NCI-H82 treated with DMSO at 0.1 percent for 48 hours (cell line): ENCODE data around the gene NID2.

Experiments used
- DNase-seq: peaks from one replicate; lab custom pipeline; 2025; ENCODE audit not compliant: unreplicated experiment; lab: John Stamatoyannopoulos, UW

NID2 gene

DNA sequence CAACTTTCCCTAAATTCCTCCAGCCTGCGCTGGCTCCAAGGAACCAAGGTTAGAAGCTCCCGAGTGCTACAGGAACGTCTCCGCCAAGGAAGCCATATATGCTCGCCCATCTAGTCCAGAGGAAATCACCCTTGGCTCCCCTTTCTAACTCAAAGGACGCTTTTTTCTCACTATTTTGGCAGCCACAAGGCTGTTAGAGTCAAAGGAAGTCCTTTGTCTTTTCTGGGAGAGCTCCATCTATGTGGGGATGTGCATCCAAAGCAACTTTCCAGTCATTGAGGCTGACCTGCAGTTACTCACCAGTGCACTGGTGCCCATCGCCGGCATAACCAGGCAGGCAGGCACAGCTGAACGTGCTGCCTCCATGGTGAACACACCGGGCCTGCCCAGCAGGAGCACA lies 42.0 kb downstream of the NID2 start:
- DNase-seq: no peak

DNA sequence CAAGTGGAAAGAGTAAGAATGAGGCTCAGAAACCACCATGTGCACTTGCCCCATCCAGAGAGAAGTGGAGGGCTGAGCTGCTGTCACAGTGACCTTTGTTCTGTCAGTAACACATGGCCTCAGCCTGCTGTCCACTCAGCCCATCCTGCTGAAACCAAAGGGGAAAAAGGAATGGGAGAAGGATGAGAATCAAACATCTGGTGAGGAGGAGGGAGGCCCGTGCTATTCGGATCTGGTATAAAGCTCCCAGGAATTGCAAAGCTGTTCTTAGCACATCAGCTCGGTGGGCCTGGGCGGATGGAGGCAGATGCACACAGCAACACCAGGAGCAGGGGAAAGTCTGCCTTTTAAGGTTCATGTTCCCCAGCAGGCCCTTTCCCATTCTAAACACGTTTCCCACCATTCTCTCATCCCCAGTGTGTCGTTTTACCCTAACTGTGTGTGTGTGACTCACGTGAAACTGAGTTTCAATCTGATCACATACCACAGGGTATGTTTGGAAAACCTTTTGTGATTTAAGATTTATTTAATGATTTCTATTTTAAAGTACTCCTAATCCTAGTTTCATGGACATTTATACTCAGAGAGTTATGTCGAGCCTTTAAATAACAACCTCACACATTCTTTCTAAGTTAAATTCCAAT lies 42.7 kb downstream of the NID2 start:
- no peak for DNase-seq

DNA sequence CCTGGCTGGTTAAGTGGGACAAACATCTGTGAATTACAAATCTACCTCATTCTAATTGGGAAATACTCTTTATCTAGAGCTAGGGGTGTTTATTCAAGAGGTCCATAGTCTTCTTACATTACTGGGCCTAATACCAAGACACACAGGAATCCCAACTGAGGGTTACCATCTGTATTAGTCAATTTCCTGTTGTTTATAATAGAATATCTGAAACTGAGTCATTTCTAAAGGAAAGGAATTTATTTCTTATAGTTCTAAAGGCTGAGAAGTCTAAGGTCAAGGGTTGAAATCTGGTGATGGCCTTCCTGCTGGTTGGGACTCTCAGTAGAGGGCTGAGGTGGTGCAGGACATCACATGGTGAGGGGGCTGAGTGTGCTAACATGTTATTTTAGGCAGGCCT lies 43.5 kb downstream of the NID2 start:
- DNase-seq: no peak

DNA sequence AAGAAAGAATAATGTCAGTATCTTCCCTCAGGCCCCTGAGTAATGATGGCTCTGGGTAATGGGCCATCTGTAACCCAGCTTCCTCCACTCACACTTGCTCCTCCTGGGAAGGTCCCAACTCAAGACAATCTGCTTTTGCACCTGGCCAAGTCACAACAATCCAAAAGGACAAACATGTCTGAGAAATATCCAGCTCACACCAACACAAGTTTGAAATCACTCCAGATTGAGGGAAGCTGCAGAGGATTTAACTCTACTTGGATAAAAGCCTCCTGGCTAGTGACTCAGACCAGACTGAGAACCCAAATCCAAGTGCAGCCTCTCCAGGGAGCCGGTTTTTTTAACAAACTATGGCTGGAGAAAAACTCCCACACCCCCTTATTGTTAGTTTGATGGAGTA lies 45.3 kb downstream of the NID2 start:
- DNase-seq: no peak

DNA sequence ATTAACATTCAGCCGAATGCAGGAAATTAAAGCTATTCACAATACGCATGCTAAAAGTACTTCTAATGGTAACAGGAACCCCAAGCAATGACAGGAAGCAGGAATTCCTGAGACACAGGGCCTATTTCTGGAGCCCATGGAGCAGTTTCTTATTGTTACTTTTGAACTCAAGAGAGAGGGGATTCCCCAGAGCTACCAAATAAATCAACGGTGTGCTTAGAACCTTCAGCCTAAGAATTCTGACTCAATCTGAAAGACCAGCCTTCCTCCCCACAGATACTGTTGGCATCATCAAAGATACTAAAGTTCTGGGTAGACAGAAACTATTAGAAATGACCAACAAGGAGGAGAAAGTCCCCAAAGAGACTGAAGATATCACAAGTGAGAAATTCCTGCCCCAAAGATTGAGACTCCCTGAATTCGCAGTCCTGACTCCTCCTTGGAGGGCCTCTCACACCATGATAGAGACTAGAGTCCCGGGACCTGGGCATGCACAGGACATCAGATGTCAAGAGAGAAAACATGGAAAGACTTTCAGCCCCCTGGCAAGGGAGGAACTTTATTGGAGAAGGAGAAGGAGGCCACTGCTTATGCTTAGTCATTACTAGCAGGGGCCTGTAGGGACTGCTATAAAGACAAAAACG lies 46.8 kb downstream of the NID2 start:
- no peak for DNase-seq

DNA sequence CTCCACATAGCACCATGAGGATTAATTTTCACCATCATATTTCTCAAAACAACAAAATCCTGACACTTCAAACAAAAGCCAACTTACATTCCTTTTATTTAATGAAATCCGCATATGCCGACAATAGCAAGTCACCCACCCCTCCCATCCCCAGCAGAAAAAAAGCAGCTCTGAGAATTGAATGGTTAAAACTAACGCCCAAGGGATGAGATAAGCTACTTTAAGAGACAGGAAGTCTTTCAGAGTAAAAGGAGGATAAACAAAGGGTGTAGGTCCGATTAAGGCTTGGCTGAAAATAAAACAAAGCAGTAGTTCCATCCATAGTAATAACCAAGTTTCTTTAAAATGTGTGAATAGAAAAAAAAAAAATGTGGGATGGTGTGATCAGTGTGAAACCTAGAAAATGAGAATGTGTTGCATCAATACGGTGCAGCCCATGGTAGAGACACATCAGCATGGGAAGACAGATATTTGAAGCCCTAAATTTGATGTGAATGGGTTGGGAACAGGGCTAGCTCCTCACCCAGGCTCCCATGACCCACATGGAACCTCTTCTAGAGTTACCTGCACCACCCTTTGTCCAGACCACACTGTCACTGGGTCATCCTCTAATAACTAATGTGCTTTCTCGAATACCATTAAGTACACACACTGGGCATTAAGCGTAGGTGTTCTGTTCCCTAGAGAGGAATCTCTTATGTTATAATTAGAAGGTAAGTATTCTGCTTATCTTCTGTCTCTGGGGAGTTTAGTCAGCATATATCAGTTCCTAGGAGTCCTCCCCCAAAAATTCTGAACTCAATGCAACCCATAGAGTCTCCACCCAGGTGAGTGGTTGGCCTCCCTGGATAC lies 47.8 kb downstream of the NID2 start:
- DNase-seq: no peak

DNA sequence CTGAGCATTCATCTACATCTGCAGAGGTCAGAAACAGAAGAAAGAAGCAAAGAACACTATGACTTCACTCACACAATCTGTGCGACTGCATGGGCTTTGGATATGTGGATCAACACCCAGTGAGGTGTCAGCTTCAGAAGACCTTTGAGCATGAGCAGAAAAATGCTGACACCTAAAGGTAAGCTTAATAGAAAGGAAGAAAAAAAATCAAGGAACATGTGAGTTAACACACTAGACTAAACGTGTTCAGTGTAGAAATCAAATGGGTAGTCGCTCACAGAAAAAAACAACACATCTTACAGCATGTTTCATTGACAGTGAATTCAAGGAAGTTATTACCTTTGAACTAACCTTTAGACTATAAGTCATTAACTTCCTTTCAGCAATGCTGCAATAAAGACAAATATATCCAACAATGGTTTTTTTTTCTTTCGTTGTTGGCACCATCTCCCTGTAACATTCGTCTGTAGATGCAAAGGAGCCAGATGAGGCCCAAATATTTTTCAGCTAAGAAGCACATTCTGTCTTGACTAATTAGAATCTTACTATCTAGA lies 48.6 kb downstream of the NID2 start:
- DNase-seq: no peak

DNA sequence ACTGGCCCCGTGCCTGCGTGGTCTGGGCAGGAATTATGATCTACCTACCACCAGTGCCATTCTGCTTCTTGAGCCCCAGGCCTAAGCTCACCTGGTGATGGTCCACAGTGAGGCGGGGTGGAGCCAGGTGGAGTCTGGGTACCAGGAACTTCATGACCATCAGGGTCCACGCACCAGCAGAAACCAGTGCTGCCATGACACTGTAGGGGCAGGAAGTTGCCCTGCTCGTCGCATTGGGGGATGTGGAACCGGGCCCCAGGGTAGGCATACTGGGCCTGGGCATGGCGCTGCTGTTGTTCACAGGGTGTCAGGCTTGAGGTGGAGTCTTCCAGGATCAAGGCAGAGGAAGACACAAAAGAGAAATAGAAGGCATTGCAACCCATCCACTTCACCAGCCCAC lies 49.9 kb downstream of the NID2 start:
- DNase-seq: no peak

DNA sequence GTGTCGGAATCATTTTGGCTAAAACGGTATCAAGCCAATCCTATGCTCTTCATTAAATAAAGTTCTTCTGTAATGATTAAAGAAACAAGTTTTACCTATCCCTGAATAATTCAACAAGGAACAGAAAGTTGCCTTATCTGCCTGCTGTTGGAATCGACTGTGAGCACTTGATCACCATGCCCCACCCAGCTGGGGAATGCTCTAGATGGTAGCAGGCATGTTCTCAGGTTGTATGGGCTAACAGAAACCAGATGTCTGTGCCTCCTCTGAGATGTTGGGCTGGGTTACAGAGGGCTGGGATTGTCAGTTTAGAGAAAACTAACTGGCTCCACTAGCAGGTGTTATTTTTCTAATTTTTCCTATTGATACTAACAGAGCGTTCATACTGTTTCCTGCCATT lies 50.6 kb downstream of the NID2 start:
- DNase-seq: no peak

DNA sequence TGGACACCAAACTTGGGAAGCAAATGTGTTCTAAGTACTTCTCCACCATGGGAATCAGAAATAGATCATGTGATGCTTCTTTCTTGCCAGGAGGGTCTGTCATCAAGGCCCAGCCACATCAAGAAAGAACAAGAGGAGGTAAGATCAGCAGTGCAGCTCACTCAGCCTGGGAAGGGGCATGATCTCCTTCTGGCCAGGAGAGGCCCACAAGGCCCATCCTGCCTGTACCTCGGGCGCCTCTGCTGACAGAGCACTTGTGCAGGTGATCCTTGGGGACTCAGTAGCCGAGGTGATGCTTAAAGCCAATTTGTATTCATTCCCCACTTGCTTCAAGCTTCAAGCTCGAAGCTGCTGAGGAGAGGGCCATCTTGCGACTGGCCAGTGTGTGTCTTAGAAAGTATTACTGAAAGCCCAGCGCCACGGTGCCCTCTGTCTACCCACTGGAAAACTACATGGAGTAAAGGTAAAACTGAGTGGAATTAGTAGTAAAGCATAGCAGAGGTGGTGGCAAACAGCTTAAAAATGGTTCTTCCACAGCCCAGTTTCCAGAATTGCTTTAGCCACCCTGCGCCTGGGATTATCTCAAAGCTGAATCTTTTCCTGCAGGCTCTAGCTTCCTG lies 53.3 kb downstream of the NID2 start:
- DNase-seq: no peak

DNA sequence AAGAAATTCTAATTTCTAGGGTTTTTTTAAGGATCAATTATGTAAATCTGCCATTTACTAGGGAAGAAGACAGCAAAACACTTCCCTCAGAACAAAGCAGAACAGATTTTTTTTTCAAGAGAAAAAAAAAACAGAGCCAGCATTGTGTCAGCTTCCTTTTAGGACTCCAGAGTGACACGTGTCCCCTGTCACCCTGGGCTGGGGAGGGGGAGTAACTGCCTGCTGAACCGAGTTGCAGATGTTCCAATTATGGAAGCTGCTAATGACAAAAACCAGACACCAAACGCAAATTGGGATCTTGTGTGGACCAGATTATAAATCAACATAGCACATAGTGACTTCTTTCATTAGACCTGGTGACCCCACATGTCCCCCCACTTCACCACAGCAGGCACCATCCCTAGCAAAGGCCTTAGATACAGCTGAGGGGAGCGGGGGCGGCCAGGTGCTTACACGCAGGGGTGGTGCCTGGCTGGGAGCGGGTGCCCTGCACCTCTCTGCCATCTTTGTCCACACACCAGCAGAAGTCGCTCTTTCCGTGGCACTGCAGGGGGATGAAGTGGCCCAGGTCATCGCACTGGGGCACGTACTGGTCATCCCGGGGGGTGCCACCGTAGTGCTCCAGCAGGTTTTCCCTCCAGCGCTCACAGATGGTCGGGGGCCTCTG lies 54.1 kb downstream of the NID2 start:
- no peak for DNase-seq

DNA sequence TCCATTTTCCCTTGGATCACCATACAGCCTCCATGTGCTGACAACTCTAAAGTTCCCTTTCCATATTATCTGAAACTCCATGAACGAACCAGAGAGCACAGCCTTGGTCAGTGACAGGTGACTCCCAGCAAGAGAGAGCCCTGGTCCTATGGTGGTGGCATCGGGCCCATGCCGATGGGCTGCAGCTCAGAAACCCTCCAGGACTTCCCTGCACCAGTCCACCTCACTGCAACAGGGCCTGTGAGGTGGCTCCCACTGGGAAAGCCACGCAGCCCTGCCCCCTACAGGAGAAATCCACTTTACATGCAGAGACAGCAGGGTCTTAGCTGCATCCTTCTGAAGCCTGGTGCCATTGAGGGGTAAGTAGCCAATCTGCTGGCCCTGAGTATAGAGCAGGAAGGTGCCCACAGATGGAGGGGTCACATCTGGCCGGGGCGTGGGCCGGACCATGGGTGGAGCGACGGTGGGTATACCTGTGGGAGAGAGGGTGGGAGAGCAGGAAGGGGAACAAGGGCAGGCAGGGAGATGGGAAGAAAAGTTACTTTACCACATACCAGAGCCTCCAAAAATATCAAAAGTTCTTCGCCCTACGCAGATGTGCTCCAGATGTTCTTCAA lies 54.8 kb downstream of the NID2 start:
- no peak for DNase-seq

DNA sequence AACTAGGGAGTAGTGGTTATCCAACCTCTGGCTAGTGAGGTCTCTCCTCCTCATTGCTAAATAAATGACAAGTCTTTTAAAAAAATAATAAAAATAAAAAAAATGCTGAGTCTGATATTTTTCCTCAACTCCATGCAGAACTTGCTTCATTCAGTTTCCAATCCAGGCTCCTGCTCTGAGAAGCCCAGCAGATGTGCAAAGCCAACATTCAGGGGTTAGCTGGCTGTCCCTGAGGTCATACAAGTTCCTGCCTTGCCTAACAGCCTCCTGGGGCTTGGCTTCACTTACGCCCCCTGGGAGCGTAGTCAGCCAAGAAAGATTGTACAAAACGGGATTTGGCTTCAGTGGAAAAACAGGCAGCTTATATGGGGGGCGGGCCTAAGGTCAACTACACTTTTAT lies 56.2 kb downstream of the NID2 start:
- no peak for DNase-seq

DNA sequence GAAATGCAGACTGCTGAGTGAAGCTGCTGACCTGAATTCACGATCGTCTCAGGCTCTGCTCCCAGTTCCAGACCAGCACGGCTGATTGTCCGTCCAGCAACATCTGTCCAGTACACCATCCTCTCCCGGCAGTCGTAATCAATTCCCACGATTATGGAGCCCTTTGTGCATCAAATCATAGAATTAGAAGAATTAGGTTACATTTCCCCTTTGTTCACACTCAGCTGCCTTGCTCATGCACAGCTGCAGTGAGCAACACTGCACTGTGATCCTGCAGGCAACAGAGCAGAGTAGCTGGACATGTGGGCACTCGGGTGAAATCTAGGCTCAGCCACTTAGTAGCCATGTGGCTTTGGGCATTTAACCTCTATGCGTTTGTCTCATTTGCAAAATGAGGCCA lies 57.3 kb downstream of the NID2 start:
- no peak for DNase-seq

DNA sequence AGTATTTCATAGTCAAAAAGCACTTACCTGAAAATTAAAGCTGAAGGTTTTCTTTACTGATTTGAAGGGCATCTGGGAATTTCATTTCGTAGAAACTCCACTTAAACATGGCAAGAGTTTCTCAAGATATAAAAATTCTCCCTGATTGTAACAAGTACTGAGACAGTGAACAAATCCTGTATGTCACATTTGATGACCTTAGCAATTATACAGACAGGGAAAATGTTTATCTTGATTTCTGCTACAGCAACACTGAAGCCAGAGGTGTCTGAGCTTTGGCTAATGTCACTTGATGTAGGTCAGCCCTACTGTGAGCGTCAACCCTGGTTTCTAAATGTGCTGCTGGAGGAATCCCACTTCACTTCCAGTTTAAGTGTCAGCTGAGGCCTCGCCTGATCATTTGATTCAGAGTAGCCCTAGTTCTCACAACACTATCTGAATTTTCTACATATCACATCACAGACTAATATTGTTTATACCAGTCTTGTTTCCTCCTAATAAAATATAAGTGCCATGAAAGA lies 58.6 kb downstream of the NID2 start:
- DNase-seq: no peak

DNA sequence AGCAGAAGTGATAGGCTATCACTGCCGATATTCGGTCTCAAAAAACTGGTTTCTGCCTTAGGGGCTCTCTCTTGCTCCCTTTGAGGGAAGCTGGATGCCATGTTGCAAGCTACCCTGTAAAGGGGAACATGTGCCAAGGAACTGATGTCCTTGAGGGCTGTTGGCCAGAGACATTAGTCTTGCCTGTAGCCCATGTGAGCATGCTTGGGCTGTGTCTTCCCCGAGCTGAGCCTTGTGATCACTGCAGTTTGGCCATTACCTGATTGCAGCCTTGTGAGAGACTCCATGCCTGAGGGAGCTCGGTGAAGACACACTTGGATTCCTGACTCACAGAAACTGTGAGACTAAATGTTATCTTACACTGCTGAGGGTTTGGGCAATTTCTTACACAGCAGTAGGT lies 60.7 kb downstream of the NID2 start:
- DNase-seq: no peak

DNA sequence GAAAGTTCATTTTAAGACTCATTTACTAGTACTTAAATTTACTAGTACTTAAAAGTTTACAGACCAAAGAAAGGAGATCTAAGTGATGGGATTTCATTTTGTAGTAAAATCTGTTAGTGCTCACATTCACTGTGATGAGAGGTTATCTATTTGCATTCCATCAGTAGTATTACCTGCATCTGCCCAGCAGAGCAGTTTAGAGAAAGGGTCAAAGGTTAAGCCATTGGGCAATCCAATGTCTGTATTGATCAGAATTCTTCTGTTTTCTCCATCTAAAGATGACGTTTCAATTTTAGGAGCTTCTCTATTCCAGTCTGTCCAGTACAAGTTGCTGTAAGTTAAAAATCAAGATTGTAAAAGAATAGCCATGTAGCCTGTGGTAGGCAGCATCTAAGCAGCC lies 61.2 kb downstream of the NID2 start:
- no peak for DNase-seq

DNA sequence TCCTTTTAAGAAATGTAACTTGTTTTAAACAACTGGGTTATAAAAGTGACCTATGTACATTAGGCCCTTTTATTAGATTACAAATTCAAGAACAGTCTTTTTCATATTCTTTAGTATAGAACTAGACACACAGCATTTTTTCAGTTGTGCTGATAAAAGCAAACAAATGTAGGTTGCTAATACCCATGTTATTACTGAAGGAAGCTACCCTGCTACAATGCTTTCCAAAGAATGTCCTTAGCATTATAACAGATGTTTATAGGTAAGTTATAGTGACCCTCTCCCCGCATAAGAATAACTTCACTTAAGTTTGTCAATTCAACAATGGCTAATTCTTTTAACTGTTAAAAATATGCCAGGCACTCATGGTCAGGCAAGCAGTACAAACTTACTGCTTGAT lies 61.6 kb downstream of the NID2 start:
- no peak for DNase-seq

DNA sequence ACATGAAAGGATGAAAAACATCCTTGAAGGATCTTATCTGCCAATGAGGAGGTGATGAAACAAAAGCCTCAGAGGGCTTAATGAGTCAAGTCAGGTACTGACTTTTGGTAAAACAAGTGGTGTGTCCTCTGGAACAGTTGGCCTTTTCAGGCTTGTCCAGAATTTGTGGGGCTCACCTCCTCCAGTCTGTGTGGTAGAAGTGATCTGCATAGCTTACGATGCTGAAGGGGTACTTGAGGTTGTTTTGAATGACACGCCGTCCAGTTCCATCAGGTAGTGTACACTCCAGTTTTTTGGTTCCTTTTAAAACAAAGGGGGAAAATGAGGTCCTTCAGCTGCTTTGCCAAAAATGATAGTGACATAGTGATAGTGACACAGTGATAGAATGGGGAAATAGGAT lies 62.5 kb downstream of the NID2 start:
- no peak for DNase-seq

DNA sequence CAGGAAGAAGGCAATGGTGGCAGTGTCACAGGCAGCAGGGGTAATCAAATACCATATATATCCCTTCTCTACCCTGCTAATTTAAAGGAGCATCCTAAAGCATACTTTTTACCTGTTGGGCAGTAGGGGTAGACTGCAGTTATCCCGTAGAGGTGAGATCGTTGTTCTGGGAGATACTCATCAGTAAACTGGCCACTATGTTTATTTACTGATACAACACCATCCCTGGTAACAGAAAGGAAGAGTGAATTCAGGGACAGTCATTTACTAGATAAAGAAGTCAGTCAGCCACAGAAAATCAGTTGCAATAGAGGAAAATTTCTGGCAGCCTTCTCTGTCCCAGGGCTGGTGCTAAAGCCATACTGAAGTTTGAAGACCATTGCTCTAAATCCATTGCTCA lies 63.2 kb downstream of the NID2 start:
- DNase-seq: no peak
